GM18519 (cell line): ENCODE measurements around the gene ARHGAP26.

Experiments
- ATAC-seq: cut with Tn5 transposase; IDR thresholded peaks from one replicate; pipeline ENCODE4 v1.9.1; 2021; ENCODE audit warnings: mild to moderate bottlenecking, moderate library complexity; ENCODE audit not compliant: unreplicated experiment, low FRiP score

Gene ARHGAP26

DNA sequence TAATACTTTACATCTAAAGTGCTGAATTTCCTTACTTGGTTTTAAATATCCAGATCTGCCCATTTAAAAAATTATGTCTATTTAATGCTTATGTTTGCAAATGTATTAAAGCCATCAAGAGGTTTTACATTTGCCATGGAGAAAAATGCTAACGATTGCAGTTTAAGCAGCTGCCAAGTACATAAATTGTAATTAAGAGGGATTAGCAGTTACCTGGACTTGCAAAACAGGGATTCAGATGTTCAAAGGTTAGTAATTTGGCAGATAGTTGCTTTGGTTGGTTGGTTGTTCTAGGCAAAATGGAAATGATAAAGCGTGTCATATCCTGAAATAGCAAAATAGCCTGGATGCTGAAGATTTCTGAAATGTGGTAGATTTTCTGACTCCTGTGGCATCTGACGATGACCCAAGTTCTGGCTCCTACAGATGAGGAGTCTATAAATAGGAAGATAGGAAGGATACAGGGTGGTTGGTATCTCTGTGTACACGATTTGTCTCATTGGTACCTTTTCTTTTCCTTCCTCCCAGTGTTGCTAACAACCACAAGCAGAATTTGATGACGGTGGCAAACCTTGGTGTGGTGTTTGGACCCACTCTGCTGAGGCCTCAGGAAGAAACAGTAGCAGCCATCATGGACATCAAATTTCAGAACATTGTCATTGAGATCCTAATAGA, 350.4 kb downstream of the ARHGAP26 start:
- ATAC-seq: no peak

DNA sequence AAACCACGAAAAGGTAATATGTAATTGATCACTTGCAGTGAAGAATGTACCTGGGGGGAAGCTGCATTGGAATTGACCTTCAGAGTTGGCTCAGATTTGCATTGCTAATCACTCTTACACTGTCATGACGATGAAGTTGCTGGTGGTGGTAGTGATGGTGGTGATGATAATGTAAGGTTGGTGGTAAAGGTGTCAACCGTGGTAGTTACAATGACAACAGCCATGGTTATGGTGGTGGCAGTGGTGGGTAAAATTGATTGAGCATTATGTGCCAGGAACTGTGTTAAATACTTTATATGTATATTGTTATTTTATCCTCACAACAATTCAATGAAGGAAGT, 350.9 kb downstream of the ARHGAP26 start:
- no peak for ATAC-seq

DNA sequence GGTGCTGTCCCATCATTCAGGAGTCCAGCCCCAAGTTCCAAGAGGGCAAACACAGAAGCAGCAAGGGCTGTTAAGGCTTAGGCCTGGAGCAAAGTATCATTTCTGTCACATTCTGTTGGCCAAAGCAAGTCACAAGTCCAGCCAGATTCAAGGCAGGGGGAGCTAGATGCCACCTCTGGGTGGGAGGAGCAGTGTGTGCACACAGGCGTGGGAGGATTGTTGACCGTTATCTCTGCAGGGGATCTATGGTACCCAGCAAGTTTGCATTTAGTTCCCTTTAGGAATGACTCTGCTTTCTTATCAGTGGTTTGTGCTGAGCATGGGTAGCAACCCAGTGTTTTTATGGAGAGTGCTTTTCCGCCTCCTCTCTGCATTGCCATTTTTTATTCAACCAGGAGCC, 354.4 kb downstream of the ARHGAP26 start:
- no peak for ATAC-seq

DNA sequence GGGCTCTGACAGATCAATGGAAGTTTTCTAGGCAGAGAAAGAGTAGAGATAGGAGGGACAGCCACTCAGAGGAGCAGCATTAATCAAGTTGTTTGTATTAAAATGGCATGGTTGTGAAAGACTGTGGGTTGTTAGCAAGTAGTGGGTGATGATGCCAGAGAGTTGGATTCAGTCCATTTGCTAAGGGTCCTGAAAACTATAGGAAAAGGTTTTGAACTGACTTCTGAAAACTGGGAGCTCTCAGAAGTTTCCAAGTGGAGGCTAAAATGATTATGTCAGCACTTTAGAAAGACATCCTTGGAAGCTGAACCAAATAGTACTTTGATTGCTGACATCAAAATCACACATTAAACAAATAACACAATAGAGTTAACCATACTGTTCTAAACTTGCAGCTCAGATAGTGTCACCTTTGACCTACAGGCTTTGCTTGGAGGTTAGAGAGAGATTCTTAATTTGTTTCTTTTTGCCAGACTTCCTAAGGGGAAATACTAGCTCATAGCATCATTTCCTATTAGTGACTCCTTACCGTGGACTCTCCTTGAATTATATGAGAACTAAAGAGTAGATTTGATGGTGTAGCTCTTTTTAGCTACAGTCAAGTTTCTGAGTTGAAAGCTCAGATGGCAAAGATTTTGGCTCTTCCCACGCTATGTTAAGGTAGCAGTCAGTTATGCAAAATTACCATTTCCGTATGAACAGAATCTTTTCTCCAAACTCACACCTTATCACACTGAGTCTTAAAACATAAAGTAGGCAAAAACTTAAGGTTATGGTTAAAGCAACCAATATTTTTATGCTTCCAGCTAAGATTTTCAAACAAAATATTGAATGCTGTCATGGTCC, 356.2 kb downstream of the ARHGAP26 start:
- ATAC-seq: no peak

DNA sequence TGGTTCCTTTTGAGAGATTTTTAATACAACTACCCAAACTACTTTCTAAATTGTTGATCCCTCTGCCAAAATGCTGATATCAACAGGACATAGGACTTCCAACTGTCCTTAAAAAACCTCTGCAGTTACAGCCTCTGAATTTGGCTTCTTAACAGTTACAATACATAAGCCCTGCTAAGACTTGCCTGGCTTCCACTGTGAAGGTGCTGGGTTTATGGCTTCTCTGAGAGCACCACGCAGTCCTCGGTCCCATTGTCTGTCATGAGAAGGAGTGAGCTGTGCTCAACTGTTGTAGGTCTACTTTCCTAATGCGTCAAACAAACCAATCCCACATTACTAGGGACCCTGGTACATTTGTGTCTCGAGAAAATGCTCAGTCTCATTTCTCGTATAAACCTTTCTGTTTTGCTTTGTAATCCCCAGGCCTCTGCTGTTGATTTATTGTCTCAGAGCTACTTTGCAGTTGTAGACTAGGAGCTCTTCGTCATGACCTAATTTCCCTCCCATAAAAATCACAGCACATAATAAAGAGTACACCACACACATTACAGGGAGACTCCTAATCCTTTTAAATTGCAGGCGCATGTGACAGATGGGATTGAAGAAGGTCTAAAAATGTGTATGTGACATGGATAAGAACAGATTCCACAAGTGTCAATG, 358.4 kb downstream of the ARHGAP26 start:
- no peak for ATAC-seq

DNA sequence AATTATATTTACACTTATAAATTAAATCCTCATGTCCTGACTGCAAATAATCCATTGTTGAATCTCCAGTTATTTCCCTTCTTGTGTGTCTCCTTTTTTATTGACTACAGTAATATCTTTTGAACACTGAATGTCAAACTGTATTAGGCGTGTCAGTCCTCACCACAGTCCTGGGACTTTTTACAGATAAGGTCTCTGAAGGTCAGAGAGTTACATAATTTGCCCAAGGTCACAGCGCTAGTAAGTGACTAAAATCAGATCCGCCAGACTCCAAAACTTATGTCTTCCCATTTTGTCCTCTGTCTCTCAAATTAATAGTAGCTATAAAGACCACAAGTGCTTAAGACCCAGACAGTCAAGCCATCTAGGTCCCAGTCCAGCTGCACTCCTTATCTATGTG, 359.0 kb downstream of the ARHGAP26 start:
- no peak for ATAC-seq

DNA sequence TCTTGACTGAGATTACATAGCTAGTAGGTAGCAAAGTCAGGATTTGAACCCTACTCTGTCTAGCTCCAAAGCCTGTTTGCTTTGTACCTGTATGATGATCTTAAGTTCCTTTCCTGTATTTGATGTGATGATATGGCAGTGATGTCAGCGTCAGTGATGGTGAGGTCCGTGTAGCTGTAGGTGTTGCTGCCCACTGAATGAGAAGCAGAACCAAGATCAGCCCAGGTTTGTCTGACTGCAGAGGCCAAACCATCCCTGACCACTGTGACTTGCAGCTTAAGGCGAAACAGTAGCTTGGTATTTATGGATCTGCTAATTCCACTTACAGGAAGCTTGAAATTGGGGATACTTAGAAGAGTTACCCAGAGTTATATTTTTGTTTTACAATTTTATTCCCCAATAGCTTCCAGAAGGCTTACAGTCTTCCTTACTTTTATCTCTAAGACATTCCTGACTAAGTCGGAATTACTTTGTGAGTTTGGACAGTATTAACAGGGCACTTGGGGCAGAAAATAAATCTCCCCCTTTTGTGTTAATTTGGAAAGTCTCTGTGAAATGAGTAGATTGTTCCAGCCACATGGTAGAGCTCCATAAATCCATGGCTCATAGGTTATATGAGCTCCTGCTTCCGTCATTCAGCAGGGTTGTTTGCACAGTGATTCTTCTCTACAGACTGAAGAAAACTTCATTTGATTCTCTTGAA, 359.9 kb downstream of the ARHGAP26 start:
- ATAC-seq: no peak

DNA sequence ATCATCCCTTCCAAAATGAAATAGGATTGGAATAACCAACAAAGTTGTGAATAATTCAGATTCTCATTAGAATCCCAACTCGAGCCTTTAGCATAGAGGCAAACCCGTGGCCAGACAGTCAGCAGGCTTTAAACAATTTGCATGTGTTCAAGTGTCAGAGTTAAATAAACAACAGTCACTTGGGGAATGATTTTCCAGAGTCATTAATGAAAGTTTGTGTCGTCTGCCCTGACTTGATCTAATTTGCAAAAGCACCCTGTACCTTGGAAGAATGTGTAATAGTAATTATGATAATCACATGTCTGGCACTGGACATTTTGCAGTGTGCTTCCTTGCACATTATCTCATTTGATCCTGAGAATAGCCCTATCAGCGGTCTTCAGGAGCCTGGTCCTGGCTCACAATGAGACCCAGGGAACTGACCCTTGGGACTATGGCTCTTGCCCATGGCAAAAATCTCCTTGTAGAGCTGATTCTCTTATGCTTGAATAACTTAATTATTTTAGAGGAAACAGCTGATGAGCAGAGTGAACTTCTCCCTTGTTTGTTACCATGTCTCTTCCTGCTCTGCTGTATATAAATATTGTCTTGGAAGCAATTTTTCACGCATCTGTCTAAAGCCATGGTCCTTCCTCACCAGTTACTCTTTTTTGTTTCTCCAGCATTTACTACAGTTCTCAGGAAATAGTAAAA, 360.6 kb downstream of the ARHGAP26 start:
- ATAC-seq: no peak

DNA sequence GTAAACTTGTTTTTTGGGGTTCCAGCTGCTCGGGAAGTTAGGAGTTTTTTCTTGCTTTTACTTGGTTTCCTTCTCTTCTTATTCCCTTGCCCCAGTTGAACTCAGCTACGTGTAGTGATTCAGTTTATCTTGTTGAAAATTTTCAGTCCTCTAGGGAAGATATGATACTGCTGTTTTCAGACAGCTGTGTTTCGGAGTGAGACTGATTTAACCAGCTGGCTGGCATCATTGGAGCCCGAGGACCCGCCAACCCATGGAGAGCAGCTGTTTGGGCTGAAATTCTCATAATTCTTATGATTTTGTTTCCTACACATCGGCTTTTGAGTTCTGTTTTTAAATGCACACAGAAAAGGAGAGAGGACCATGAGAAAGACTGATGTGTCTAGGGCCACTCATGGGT, 361.8 kb downstream of the ARHGAP26 start:
- no peak for ATAC-seq

DNA sequence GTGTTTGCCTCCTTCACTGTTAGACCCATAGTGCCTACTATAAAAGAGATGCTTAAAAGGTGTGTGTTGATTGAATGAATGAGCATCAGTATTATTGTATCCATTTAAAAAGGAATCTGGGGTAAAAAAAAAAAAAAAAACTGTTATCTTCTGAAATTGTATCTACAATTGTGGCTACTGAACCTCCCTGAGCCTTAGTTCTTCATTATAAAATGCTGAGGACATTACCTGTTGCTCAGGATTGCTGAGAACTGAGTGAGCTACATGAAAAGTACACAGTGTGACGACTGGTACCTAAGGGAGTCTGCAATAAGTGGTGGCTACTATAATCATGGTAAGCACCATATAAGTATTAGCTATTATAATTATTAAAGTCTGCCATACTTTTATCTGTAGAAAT, 362.6 kb downstream of the ARHGAP26 start:
- no peak for ATAC-seq

DNA sequence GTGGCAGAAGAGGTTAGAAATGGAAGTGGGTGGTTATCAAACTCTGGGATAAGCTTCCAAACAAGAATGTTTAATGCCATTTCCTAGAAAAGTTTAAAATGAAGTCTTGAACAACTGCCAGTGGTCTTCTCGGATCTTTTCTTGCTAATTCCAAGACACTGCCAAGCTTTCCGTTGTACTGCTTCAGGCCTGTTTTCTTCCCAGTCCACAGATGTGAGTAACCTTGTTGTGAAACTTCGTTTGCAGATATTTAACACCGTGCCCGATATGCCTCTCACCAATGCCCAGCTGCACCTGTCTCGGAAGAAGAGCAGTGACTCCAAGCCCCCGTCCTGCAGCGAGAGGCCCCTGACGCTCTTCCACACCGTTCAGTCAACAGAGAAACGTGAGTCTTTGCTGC, 363.5 kb downstream of the ARHGAP26 start:
- no peak for ATAC-seq

DNA sequence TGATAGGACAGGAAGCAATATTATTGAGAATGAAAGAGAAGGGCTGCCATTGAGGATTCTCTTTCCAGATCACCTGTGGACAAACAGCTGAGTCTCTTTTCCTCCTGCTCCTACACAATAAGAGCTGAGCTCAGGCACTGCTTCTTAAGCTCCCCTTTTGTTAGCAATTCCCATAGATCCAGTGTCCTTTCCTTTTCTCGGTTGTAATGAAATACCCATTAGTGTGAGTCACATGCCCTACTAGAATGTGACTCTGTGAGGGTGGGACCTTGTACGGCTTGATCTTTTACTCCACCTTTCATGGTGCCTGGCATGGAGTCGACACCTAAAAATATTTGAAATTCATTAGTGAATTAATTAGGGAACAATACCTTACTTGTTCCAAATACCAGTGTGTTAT, 364.1 kb downstream of the ARHGAP26 start:
- no peak for ATAC-seq

DNA sequence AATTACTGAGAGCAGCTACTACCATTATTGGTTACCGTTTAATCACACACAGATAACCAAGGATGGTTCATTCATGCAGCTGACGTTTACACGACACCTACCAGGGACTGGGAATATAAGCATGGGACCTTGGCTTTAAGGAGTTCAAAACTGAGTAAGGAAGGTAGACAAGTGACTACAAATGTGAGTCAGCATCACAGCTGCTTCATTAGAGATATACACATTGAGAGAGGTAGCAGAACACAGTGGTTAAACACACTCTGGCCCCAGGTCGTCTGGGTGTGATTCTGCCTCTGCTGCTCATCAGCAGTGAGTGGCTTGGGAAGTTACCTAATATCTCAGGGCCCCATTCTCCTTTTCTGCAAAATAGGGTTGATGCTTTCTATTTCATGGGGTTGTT, 364.7 kb downstream of the ARHGAP26 start:
- peak; percentile 69 for ATAC-seq

DNA sequence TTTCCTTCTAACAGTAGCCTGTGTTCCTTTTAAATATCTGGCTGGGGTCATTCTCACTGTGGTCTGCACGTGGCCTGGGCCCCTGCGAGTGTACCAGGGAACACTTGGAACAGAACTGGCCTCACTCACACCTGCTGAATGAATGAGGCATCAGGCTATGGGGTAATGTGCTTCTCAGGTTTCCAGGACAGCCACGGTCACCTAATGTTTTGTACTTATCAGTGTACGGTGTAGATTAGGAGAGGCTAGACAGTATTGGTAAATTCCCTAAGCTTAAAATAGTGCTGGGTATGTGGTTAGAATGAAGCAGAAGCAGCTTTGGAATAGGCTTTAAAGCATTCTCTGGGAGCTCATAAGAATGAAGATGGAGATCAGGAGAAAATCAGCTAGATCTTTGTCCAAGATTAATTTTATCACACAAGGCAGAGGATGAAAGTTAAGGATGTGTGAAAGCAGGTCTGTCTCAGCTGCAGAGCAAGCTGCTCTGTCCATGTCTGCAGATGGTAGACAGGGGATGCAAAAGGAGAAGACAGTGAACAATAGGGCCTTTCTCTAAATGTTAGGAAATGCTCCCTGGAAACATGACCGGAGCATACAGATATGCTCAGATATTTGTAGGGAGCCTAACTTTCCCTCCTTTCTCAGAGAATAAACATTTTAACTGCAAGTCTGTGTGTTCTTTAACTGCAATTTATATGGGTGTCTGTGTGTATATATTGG, 365.8 kb downstream of the ARHGAP26 start:
- no peak for ATAC-seq

DNA sequence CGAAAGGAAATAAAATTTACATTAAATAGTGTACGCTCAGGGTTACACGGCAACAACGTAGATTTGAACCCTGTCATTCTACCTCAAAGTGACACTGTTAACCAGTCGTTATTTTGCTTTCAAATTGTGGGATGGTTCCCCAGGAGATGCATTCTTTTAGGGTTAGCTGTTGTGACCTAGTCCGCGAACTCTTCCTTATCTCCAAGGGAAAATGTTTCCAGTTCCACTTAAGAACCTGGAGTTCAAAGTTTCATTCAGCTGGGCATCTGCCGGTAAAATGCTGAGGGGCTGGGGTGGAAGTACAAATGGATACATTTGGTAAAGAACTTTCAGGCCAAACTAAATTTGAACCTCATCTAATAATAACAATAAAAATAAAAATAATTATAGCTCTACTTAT, 368.7 kb downstream of the ARHGAP26 start:
- no peak for ATAC-seq

DNA sequence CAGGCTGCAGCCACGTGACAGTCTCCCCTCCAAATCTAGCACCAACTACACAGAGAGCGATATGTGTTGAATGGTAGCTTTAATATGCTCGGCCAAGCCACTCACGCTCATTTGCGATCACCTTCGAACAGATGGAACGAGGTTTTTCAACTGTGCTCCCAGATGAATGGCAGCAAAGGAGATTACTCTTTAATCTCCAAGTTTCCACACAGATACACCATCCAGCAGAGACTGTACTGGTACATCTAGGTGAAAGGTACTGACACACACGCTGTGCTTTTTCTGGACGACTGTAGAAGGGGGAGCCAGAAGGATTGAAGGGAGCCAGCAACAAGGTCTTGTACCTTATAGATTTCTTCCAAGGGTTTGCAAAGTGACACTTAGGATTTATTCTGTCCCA, 369.4 kb downstream of the ARHGAP26 start:
- ATAC-seq: no peak

DNA sequence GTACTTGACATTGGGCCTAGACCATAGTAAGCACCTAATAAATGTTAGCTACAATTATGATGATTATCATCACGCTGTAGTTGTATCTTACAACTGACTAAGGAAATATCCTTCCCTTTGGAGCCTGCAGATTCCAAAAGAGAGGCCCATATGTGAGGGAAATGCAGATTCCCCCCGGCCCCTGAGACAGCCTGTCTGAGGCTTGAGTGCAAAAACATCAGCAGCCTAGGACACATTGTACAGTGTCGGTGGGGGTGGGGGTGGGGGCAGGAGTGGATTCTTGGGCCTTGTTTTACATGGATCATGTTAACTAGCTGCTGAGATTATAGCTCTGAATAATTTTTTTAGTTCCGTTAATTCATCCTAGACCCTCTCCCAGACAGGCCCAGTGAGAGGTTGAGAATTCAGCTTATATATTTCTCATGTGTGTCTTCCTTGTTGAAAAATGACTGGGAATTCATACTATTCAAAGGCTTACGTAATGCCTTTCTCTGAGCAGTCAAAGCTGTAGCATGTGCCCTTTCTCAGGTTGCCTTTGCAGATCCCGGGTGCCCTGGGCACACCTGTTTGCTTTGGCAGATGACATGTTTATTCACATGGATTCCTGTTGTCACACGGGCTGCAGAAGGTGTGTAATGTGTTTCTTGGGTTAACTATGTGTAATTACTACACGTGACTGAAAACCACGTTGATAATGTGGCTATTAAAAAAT, 370.5 kb downstream of the ARHGAP26 start:
- no peak for ATAC-seq

DNA sequence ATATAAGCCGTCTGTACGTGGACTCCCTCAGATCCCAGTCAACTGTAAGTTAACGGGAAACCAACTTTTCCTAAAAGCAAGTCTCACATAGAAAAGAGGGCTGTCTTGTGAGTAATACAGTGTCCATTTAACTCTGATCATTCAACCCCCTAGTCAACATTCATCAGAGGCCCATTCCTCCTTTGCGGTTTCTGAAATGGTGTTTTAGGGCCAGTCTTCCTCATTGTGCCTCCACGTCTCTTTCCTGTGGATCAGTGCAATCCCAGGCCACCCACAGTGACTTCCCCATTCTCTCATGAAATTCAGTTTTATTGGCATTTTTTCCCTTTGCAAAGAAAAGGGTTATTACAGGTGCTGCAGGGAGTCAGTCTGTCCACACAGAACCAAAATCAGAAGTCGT, 371.5 kb downstream of the ARHGAP26 start:
- no peak for ATAC-seq
